NB4 (cell line): Measurements from ENCODE around the gene LRCH1.

Source experiments
- POLR2A ChIP-seq: IDR thresholded peaks from 2 replicates; pipeline ENCODE4 v1.6.1; 2011; ENCODE audit warnings: mild to moderate bottlenecking; ENCODE audit not compliant: insufficient read length; ENCODE audit errors: extremely low read depth
- TF ChIP-seq, protein P1 (sequence below): IDR thresholded peaks from one replicate; pipeline ENCODE4 v1.5.1; 2012; ENCODE audit warnings: low read depth, low read length

DNA sequence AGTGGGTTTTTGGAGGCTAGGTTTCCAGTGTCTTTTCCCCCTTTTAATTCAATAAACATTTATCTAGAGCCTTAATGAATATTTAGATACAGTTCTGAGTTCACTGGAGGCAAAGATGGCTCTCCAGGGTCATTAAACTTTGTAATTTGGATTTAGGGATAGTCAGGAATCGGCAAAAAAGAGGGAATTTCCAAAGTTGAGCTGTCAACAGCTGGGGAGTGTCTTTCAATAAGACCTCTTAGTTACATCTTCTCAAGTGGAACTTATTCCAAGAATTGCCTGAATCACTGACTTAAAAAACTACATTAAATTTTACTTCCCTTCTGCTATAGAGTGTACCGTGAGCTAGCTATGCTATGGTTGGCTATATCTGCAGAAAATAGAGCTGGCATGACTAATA lies 2.0 kb downstream of the LRCH1 start:
- TF ChIP-seq, protein P1, sequence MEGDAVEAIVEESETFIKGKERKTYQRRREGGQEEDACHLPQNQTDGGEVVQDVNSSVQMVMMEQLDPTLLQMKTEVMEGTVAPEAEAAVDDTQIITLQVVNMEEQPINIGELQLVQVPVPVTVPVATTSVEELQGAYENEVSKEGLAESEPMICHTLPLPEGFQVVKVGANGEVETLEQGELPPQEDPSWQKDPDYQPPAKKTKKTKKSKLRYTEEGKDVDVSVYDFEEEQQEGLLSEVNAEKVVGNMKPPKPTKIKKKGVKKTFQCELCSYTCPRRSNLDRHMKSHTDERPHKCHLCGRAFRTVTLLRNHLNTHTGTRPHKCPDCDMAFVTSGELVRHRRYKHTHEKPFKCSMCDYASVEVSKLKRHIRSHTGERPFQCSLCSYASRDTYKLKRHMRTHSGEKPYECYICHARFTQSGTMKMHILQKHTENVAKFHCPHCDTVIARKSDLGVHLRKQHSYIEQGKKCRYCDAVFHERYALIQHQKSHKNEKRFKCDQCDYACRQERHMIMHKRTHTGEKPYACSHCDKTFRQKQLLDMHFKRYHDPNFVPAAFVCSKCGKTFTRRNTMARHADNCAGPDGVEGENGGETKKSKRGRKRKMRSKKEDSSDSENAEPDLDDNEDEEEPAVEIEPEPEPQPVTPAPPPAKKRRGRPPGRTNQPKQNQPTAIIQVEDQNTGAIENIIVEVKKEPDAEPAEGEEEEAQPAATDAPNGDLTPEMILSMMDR: no peak
- no peak for TF ChIP-seq POLR2A
